Testis (tissue), 2 donors: ENCODE data around the gene CRYBA4.

Source experiments
- POLR2A ChIP-seq: fragments of 450-650 bp; IDR thresholded peaks from one replicate; pipeline ENCODE4 v1.6.1; 2017; ENCODE audit warnings: antibody characterized with exemption, mild to moderate bottlenecking, moderate library complexity
- TF ChIP-seq, protein P1 (sequence below), 3 experiments: fragments of 450-650 bp in 2 of 3; fragments of 200-600 bp in 1 of 3; sonication (generic) in 1 of 3; IDR thresholded peaks; one replicate each; pipeline ENCODE4 v1.5.1; 2016 to 2019; ENCODE audit warnings: antibody characterized with exemption in 3 of 3, mild to moderate bottlenecking in 2 of 3, moderate library complexity in 1 of 3

DNA sequence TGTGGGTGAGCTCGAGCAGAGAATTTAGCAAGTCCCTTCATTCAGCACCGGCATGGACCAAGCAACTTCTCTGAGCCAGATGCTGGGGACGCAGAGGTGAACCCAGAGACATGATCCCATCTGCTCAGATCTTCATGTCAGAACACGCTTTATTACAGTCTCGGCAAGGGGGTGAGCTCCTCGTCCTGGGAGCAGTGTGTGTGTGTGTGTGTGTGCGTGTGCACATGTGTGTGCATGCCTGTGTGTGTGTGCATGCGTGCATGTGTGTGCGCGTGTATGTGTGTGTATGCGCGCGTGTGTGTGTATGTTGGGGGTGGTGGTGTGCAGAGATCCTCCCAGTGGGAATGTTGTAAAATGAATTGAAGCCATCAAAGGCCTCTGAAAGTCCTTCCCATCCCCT is 45.4 kb downstream of the CRYBA4 start:
- TF ChIP-seq, protein P1, sequence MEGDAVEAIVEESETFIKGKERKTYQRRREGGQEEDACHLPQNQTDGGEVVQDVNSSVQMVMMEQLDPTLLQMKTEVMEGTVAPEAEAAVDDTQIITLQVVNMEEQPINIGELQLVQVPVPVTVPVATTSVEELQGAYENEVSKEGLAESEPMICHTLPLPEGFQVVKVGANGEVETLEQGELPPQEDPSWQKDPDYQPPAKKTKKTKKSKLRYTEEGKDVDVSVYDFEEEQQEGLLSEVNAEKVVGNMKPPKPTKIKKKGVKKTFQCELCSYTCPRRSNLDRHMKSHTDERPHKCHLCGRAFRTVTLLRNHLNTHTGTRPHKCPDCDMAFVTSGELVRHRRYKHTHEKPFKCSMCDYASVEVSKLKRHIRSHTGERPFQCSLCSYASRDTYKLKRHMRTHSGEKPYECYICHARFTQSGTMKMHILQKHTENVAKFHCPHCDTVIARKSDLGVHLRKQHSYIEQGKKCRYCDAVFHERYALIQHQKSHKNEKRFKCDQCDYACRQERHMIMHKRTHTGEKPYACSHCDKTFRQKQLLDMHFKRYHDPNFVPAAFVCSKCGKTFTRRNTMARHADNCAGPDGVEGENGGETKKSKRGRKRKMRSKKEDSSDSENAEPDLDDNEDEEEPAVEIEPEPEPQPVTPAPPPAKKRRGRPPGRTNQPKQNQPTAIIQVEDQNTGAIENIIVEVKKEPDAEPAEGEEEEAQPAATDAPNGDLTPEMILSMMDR (IDR thresholded peaks at IDR 0.05) = no peak
- TF ChIP-seq POLR2A = no peak
